ENCODE data around the gene TSC22D1. TPM values are rescaled to one million over a fixed set of nuclear protein-coding genes. Genes with fewer than 3 reads are reported as not detected.
A peak's percentile ranks its signal among the peaks of the same experiment; 100 is the strongest.

TSC22D1 gene
- total RNA-seq, 1 experiment from 2014 or later: 37.2 TPM

DNA sequence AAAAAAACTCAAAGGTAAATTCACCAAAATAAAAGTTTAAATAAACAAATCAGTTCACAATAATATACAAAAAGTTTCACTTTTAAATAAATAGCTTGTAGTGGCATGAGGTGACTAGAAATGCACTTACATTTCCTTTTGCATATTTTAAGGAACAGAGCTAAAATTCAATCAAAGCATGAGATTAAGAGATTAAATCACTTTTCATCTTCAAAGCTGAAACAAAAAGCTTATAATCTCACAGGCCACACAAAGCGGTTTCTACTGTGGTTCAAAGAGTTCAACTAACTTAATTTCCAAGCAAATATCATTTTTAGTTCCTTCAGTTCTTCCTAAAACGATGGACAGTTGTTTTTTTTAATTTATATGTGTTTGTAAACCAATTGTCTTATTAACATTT, 38.9 kb downstream of the TSC22D1 start:
- Histone ChIP-seq H3K36me3 (ENCODE audit: insufficient read depth, low read length, poor library complexity, severe bottlenecking) (no peaks in the 10 kb centered on the region), H3K4me1 (ENCODE audit: insufficient read depth, low read length, poor library complexity, severe bottlenecking) (peaks cover 7% of the 10 kb centered on the region), H3K9me3 (ENCODE audit: low read depth, low read length, poor library complexity, severe bottlenecking) (no peaks in the 10 kb centered on the region), H3K4me3 (ENCODE audit: low read depth, low read length, poor library complexity, severe bottlenecking) (no peak overlapping the region), H3K27me3 (replicated peaks; ENCODE audit: insufficient read depth, low read depth, low read length, poor library complexity) (no peaks in the 10 kb centered on the region), H3K27ac (ENCODE audit: low read depth, low read length, poor library complexity, severe bottlenecking) (no peak overlapping the region)
- DNase-seq (ENCODE audit: low spot score): no peak
- ChIA-PET POLR2A (ENCODE audit: low non-redundant PET) (no interaction called here), CTCF (no interaction called here)
- intact Hi-C loops (cut with micrococcal nuclease; ENCODE audit: unreplicated experiment): no loop called here
- no TSS peak for BruUV-seq (replicated peaks)
- TF ChIP-seq CTCF (conservative IDR thresholded peaks at IDR 0.05; ENCODE audit: low read depth, low read length): no peak
- no peak for TF ChIP-seq EZH2 (IDR thresholded peaks at IDR 0.05; ENCODE audit: borderline replicate concordance, low read depth, low read length, poor library complexity, severe bottlenecking)

DNA sequence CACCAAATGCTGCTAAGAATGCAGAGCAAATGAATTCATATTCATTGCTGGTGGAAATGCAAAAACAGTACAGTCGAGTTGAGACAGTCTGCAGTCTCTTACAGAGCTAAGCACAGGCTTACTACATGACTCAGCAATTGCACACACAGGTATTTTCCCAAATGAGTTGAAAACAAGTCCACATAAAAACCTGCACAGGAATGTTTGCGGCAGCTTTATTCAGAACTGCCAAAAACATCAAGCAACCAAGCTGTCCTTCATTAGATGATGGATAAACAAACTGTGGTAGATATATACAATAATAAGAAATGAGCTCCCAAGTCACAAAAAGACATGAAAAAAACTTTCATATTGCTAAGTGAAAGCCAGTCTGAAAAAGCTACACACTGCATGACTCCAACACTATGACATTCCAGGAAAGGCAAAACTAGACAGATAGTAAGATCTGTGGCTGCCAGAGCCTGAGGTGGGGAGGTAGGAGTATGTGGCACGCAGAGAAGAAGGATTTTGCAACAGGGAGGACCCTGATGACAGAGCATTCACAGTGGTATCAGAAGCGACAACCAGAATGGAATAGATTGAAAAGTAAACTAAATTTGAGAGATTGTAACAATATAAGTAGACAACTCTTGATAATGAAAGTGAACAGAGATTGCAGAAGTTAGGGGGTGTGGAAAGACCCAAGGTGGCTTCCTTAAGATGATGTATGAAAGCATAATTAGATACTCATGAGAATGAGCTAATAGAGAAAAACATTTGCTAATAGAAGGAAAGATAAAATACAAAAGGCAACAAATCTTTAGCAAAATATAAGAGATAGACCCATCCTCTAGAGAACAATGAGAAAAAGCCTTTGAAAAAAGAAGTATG, 52.7 kb downstream of the TSC22D1 start:
- Histone ChIP-seq H3K4me3 (ENCODE audit: low read depth, low read length, poor library complexity, severe bottlenecking) (no peak overlapping the region), H3K4me1 (ENCODE audit: insufficient read depth, low read length, poor library complexity, severe bottlenecking) (peaks cover 4% of the 10 kb centered on the region), H3K9me3 (ENCODE audit: low read depth, low read length, poor library complexity, severe bottlenecking) (no peaks in the 10 kb centered on the region), H3K36me3 (ENCODE audit: insufficient read depth, low read length, poor library complexity, severe bottlenecking) (no peaks in the 10 kb centered on the region), H3K27ac (ENCODE audit: low read depth, low read length, poor library complexity, severe bottlenecking) (peak overlapping the region; percentile 18), H3K27me3 (replicated peaks; ENCODE audit: insufficient read depth, low read depth, low read length, poor library complexity) (no peaks in the 10 kb centered on the region)
- no TSS peak for BruUV-seq (replicated peaks)
- intact Hi-C loops (cut with micrococcal nuclease; ENCODE audit: unreplicated experiment): no loop called here
- peak; percentile 17 for DNase-seq (ENCODE audit: low spot score)
- CTCF ChIA-PET: interaction anchor here (1.1 kb wide), 1 partner anchor 51 kb away, joined by 3 read pairs; no protein-coding TSS in a partner anchor
- TF ChIP-seq EZH2 (IDR thresholded peaks at IDR 0.05; ENCODE audit: borderline replicate concordance, low read depth, low read length, poor library complexity, severe bottlenecking): no peak
- no peak for TF ChIP-seq CTCF (conservative IDR thresholded peaks at IDR 0.05; ENCODE audit: low read depth, low read length)
- POLR2A ChIA-PET (ENCODE audit: low non-redundant PET): no interaction called here

DNA sequence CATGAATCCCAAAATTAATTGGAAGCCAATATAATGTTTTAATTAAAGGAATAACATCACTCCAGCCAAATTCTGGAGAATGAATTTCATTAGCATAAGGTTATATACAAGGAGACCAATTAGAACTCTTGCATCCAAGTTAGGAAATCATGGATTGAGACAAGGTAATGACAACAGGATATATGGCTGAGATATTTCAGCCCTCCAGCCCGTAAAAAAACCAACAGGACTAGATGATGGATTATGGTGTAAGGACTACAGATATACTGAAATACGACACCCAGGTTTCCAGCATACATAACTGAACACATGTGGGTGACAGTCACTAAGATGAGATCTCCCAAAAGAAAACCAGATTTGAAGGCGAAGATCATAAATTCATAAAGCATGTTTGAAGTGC, 56.5 kb downstream of the TSC22D1 start:
- BruUV-seq (replicated peaks): no TSS peak
- Histone ChIP-seq H3K27ac (ENCODE audit: low read depth, low read length, poor library complexity, severe bottlenecking) (no peak overlapping the region), H3K36me3 (ENCODE audit: insufficient read depth, low read length, poor library complexity, severe bottlenecking) (no peaks in the 10 kb centered on the region), H3K4me1 (ENCODE audit: insufficient read depth, low read length, poor library complexity, severe bottlenecking) (peaks cover 4% of the 10 kb centered on the region), H3K9me3 (ENCODE audit: low read depth, low read length, poor library complexity, severe bottlenecking) (no peaks in the 10 kb centered on the region), H3K27me3 (replicated peaks; ENCODE audit: insufficient read depth, low read depth, low read length, poor library complexity) (no peaks in the 10 kb centered on the region), H3K4me3 (ENCODE audit: low read depth, low read length, poor library complexity, severe bottlenecking) (no peak overlapping the region)
- TF ChIP-seq CTCF (conservative IDR thresholded peaks at IDR 0.05; ENCODE audit: low read depth, low read length): no peak
- no peak for TF ChIP-seq EZH2 (IDR thresholded peaks at IDR 0.05; ENCODE audit: borderline replicate concordance, low read depth, low read length, poor library complexity, severe bottlenecking)
- intact Hi-C loops (cut with micrococcal nuclease; ENCODE audit: unreplicated experiment): no loop called here
- POLR2A ChIA-PET (ENCODE audit: low non-redundant PET): interaction anchor here (0.6 kb wide), 1 partner anchor 1365 kb away, joined by 3 read pairs; no protein-coding TSS in a partner anchor
- peak; percentile 2 for DNase-seq (ENCODE audit: low spot score)
- CTCF ChIA-PET: no interaction called here

Data from A673 (cell line).